H1 (cell line): ENCODE results near the gene CDKN2C. TPM values are rescaled to one million over a fixed set of nuclear protein-coding genes. Genes with fewer than 3 reads are reported as not detected.
"Not testable (repeated sequence)": the region's sequence is repeated elsewhere in the genome, so short reads cannot be mapped to it uniquely, and the experiment has no call there.

ENCODE experiments used
- CTCF ChIA-PET: fragments of 300-600 bp; sonication (Branson Sonifier 250); formaldehyde crosslinking; loops from one replicate; lab custom pipeline; 2021; ENCODE audit not compliant: partially characterized antibody; lab: Charles Lee
- POLR2A ChIA-PET: fragments of 300-600 bp; sonication (Branson Sonifier 250); formaldehyde crosslinking; loops from one replicate; lab custom pipeline; 2021; ENCODE audit warnings: inconsistent platforms; ENCODE audit not compliant: partially characterized antibody; lab: Charles Lee
- DNase-seq, 2 experiments: peaks; one replicate each; pipeline versions ENCODE4 v3.0.0 to v3.0.0-alpha.2; 2010 to 2022; ENCODE audit warnings: low spot score in 2 of 2, low read depth in 1 of 2, mixed read lengths in 1 of 2
- FAIRE-seq: peaks from 2 replicates; lab custom pipeline; 2011; peaks lifted over from hg19 to GRCh38; lab: Jason Lieb, UNC
- H2AFZ ChIP-seq: 2 replicates; pipeline ENCODE4 v1.8.1; 2012; ENCODE audit warnings: low read length, inconsistent platforms
- H2AK5ac ChIP-seq: 2 replicates; pipeline ENCODE4 v1.6.1; 2013; ENCODE audit warnings: low read depth, low read length
- H2BK120ac ChIP-seq: replicated peaks from 2 replicates; pipeline ENCODE3; 2013; ENCODE audit warnings: low read depth, low read length, inconsistent platforms
- H2BK12ac ChIP-seq: 2 replicates; pipeline ENCODE4 v1.6.1; 2013; ENCODE audit warnings: low read depth, low read length
- H2BK15ac ChIP-seq: 2 replicates; pipeline ENCODE4 v1.6.1; 2013; ENCODE audit warnings: low read length
- H2BK20ac ChIP-seq: 2 replicates; pipeline ENCODE4 v1.6.1; 2013; ENCODE audit warnings: low read length
- H2BK5ac ChIP-seq: 2 replicates; pipeline ENCODE4 v1.6.1; 2013; ENCODE audit warnings: low read depth, low read length
- H3K14ac ChIP-seq: 2 replicates; pipeline ENCODE4 v1.6.1; 2013; ENCODE audit warnings: inconsistent platforms; ENCODE audit not compliant: insufficient read length
- H3K18ac ChIP-seq: 2 replicates; pipeline ENCODE4 v1.6.1; 2013; ENCODE audit warnings: low read length; ENCODE audit errors: extremely low read depth
- H3K23ac ChIP-seq: 2 replicates; pipeline ENCODE4 v1.6.1; 2013; ENCODE audit warnings: inconsistent platforms; ENCODE audit not compliant: insufficient read length
- H3K23me2 ChIP-seq: 2 replicates; pipeline ENCODE4 v1.6.1; 2013; ENCODE audit warnings: low read depth, low read length
- H3K27ac ChIP-seq: 2 replicates; pipeline ENCODE4 v1.6.1; 2011; ENCODE audit warnings: low read depth, low read length, inconsistent platforms
- H3K27me3 ChIP-seq, 4 experiments: replicated peaks in 1 of 4; 1 replicate in 1 of 4; 2 replicates in 3 of 4; pipeline versions ENCODE4 v1.6.1 to v1.8.1; 2011 to 2013; ENCODE audit warnings: low read length in 3 of 4, mild to moderate bottlenecking in 3 of 4, inconsistent platforms in 2 of 4, mixed read lengths in 2 of 4, moderate library complexity in 1 of 4; ENCODE audit not compliant: control insufficient read depth in 3 of 4, insufficient read depth in 3 of 4; ENCODE audit errors: extremely low read depth in 1 of 4
- H3K36me3 ChIP-seq, 4 experiments: 2 replicates each; pipeline versions ENCODE4 v1.6.1 to v1.8.1; 2011 to 2013; ENCODE audit warnings: mild to moderate bottlenecking in 4 of 4, low read length in 3 of 4, moderate library complexity in 2 of 4, control low read depth in 1 of 4, inconsistent platforms in 1 of 4; ENCODE audit not compliant: insufficient read depth in 4 of 4, control insufficient read depth in 2 of 4
- H3K4ac ChIP-seq: replicated peaks from 2 replicates; pipeline ENCODE3; 2013; ENCODE audit warnings: low read length, low read depth, mixed read lengths, inconsistent platforms; ENCODE audit not compliant: insufficient read length
- H3K4me1 ChIP-seq, 4 experiments: replicated peaks in 1 of 4; 1 replicate in 1 of 4; 2 replicates in 3 of 4; pipeline versions ENCODE4 v1.6.1 to v1.8.1; 2011 to 2013; ENCODE audit warnings: low read length in 3 of 4, inconsistent platforms in 2 of 4, mixed read lengths in 1 of 4; ENCODE audit not compliant: insufficient read depth in 4 of 4, control insufficient read depth in 3 of 4
- H3K4me2 ChIP-seq, 2 experiments: 2 replicates each; pipeline versions ENCODE4 v1.6.1 to v1.8.1; 2011 to 2013; ENCODE audit warnings: low read depth in 2 of 2, low read length in 2 of 2, control low read depth in 1 of 2, inconsistent platforms in 1 of 2, mild to moderate bottlenecking in 1 of 2; ENCODE audit not compliant: insufficient read depth in 1 of 2
- H3K4me3 ChIP-seq, 4 experiments: fragments of 200-600, 300-600 bp in 1 of 4; sonication (generic), shearing (Covaris generic), sonication (Bioruptor Twin) in 1 of 4; 2 replicates each; pipeline versions ENCODE4 v1.5.1 to v1.8.1; 2011 to 2016; ENCODE audit warnings: low read length in 4 of 4, low read depth in 3 of 4, control low read depth in 2 of 4, inconsistent platforms in 2 of 4, mild to moderate bottlenecking in 2 of 4, mixed read lengths in 1 of 4, moderate library complexity in 1 of 4; ENCODE audit not compliant: insufficient read depth in 2 of 4; ENCODE audit errors: extremely low read depth in 1 of 4
- H3K56ac ChIP-seq: replicated peaks from 2 replicates; pipeline ENCODE3; 2013; ENCODE audit warnings: low read depth, mild to moderate bottlenecking, mixed read lengths, low read length, inconsistent platforms; ENCODE audit not compliant: insufficient read length
- H3K79me1 ChIP-seq: 2 replicates; pipeline ENCODE4 v1.6.1; 2013; ENCODE audit warnings: low read depth, low read length, control low read depth
- H3K79me2 ChIP-seq, 2 experiments: 2 replicates each; pipeline versions ENCODE4 v1.6.1 to v1.8.1; 2012 to 2013; ENCODE audit warnings: low read length in 2 of 2, mild to moderate bottlenecking in 2 of 2, inconsistent platforms in 1 of 2; ENCODE audit not compliant: insufficient read depth in 2 of 2, control insufficient read depth in 1 of 2
- H3K9ac ChIP-seq, 4 experiments: replicated peaks in 1 of 4; 1 replicate in 1 of 4; 2 replicates in 3 of 4; pipeline versions ENCODE4 v1.6.1 to v1.8.1; 2011 to 2013; ENCODE audit warnings: low read depth in 3 of 4, low read length in 3 of 4, control low read depth in 2 of 4, mild to moderate bottlenecking in 2 of 4, moderate library complexity in 2 of 4, inconsistent platforms in 1 of 4; ENCODE audit errors: extremely low read depth in 1 of 4
- H3K9me3 ChIP-seq, 2 experiments: 2 replicates each; pipeline versions ENCODE4 v1.6.1 to v1.8.1; 2012 to 2013; ENCODE audit warnings: mild to moderate bottlenecking in 2 of 2, moderate library complexity in 2 of 2, control low read depth in 1 of 2, inconsistent platforms in 1 of 2, low read depth in 1 of 2, low read length in 1 of 2, mixed read lengths in 1 of 2; ENCODE audit not compliant: insufficient read depth in 2 of 2
- H4K20me1 ChIP-seq, 2 experiments: replicated peaks in 1 of 2; 2 replicates each; pipeline versions ENCODE3 to v1.8.1; 2011 to 2013; ENCODE audit warnings: inconsistent platforms in 2 of 2, low read length in 2 of 2, mild to moderate bottlenecking in 1 of 2; ENCODE audit not compliant: insufficient read depth in 2 of 2, control insufficient read depth in 1 of 2
- H4K5ac ChIP-seq: 2 replicates; pipeline ENCODE4 v1.6.1; 2013; ENCODE audit warnings: low read length, low read depth, mixed read lengths, inconsistent platforms; ENCODE audit not compliant: insufficient read length
- H4K8ac ChIP-seq: 2 replicates; pipeline ENCODE4 v1.8.0; 2013; ENCODE audit warnings: mild to moderate bottlenecking, moderate library complexity, low read length, inconsistent platforms; ENCODE audit not compliant: insufficient read depth; ENCODE audit errors: extremely low read depth
- H4K91ac ChIP-seq: replicated peaks from 2 replicates; pipeline ENCODE3; 2013; ENCODE audit warnings: low read length, mixed read lengths, inconsistent platforms; ENCODE audit not compliant: insufficient read length
- WGBS, 2 experiments: shearing (Covaris generic) in 1 of 2; methylation state at CpG; one replicate each; pipeline versions ENCODE4 v1.1.6 to v1.1.7; 2013 to 2015; ENCODE audit warnings: low lambda C conversion rate in 2 of 2, mixed read lengths in 2 of 2, inconsistent platforms in 1 of 2, low coverage in 1 of 2, missing lambda C conversion rate in 1 of 2; ENCODE audit not compliant: insufficient replicate concordance in 2 of 2, insufficient coverage in 1 of 2, insufficient read length in 1 of 2; ENCODE audit errors: extremely low coverage in 1 of 2, missing lambda C conversion rate in 1 of 2; 5-methylcytosine and 5-hydroxymethylcytosine counted together
- polyA plus RNA-seq, 7 experiments: library from polyadenylated mRNA; depleted of rRNA in 3 of 7; stranded (reverse) in 5 of 7; unstranded in 2 of 7; fragments of >200 nt in 5 of 7; fragments of 200-250 nt in 2 of 7; gene quantifications; 1 replicate in 5 of 7; 2 replicates in 1 of 7; 4 replicates in 1 of 7; pipeline versions ENCODE4 v1.2.1 to v1.2.3, GENCODE V29; 2011 to 2013; ENCODE audit warnings: missing spikeins in 2 of 7, mixed read lengths in 2 of 7
- total RNA-seq: library from RNA; stranded (reverse); fragmentation: NEBNext Ultra II Directional; extraction: Animal tissue kit (Norgen Biotek cat#: 25700); gene quantifications from 2 replicates; pipeline ENCODE4 v1.2.1, GENCODE V29; 2021

The CDKN2C gene
- total and polyA plus RNA-seq, 2 of the 8 experiments (the other 6 are each of a cell fraction or from before 2014, with no cell fraction given), result not detected

- H2AK5ac ChIP-seq, H3K9me3 ChIP-seq, H3K4me1 ChIP-seq, H3K4me2 ChIP-seq, H2BK15ac ChIP-seq, FAIRE-seq, H3K36me3 ChIP-seq, H3K4me3 ChIP-seq, H2BK5ac ChIP-seq, H4K91ac ChIP-seq, H3K9ac ChIP-seq, H3K79me1 ChIP-seq, H3K23me2 ChIP-seq, H2BK120ac ChIP-seq, H3K27me3 ChIP-seq, H3K27ac ChIP-seq, POLR2A ChIA-PET, H3K18ac ChIP-seq, H2BK12ac ChIP-seq, H3K56ac ChIP-seq, H3K4ac ChIP-seq, H3K14ac ChIP-seq, H4K20me1 ChIP-seq, H4K8ac ChIP-seq, DNase-seq, H2BK20ac ChIP-seq, H4K5ac ChIP-seq, H3K23ac ChIP-seq, H2AFZ ChIP-seq, CTCF ChIA-PET: not testable (repeated sequence)
- peaks cover 0 to 32% of the 10 kb centered on the region in 2 experiments; a peak in 2 of 4 replicates for H3K79me2 ChIP-seq
- WGBS, 2 experiments, result 93% methylated on average over 3 of the region's 3 CpGs; no CpG with 5 or more reads in 1 of the 2 experiments
Observed at GRCh38 chr1:50933770-50934169, 36.3 kb upstream of the CDKN2C start.
